ENCODE results near the gene SCN3A.

SCN3A gene

GRCh38 chr2:165203689-165204559 lies at the start of gene SCN3A:
Gene SCN3A (minus strand): TSS chr2:165204050. CDS start chr2:165176394, 27,656 bp downstream.
- no peak for DNase-seq (ENCODE audit: low read depth in 2 of 2)

GRCh38 chr2:165253178-165253577 lies 49.3 kb upstream of the SCN3A start:
- no peak for DNase-seq (ENCODE audit: low read depth in 2 of 2)

GRCh38 chr2:165251366-165251765 lies 47.5 kb upstream of the SCN3A start:
- no peak for DNase-seq (ENCODE audit: low read depth in 2 of 2)

- no peak for DNase-seq (ENCODE audit: low read depth in 2 of 2)
Measured at GRCh38 chr2:165248238-165248637, 44.4 kb upstream of the SCN3A start.

GRCh38 chr2:165245081-165245793 lies 41.4 kb upstream of the SCN3A start:
- DNase-seq (ENCODE audit: low read depth in 2 of 2) = no peak

- DNase-seq (ENCODE audit: low read depth in 2 of 2) = no peak
Measured at GRCh38 chr2:165240916-165241315, 37.1 kb upstream of the SCN3A start.

GRCh38 chr2:165239856-165240515 lies 36.1 kb upstream of the SCN3A start:
- DNase-seq (ENCODE audit: low read depth in 2 of 2) = no peak

- DNase-seq (ENCODE audit: low read depth in 2 of 2) = no peak
Measured at GRCh38 chr2:165239230-165239629, 35.4 kb upstream of the SCN3A start, which contains the start of gene SCN2A. Gene SCN2A (plus strand): TSS chr2:165239414. CDS start chr2:165295824, 56,410 bp downstream.

GRCh38 chr2:165238295-165238694 lies 34.4 kb upstream of the SCN3A start:
- DNase-seq (ENCODE audit: low read depth in 2 of 2) = no peak

GRCh38 chr2:165237056-165237455 lies 33.2 kb upstream of the SCN3A start:
- no peak for DNase-seq (ENCODE audit: low read depth in 2 of 2)

- no peak for DNase-seq (ENCODE audit: low read depth in 2 of 2)
Measured at GRCh38 chr2:165227571-165227970, 23.7 kb upstream of the SCN3A start.

GRCh38 chr2:165224941-165225340 lies 21.1 kb upstream of the SCN3A start:
- DNase-seq (ENCODE audit: low read depth in 2 of 2) = no peak

GRCh38 chr2:165219481-165219880 lies 15.6 kb upstream of the SCN3A start:
- no peak for DNase-seq (ENCODE audit: low read depth in 2 of 2)

GRCh38 chr2:165214093-165214492 lies 10.2 kb upstream of the SCN3A start:
- DNase-seq (ENCODE audit: low read depth in 2 of 2) = no peak

- no peak for DNase-seq (ENCODE audit: low read depth in 2 of 2)
Measured at GRCh38 chr2:165208094-165208493, 4.2 kb upstream of the SCN3A start.

GRCh38 chr2:165205865-165206264 lies 2.0 kb upstream of the SCN3A start:
- no peak for DNase-seq (ENCODE audit: low read depth in 2 of 2)

- DNase-seq (ENCODE audit: low read depth in 2 of 2) = no peak
Measured at GRCh38 chr2:165202239-165202638, 1.6 kb downstream of the SCN3A start.

- no peak for DNase-seq (ENCODE audit: low read depth in 2 of 2)
Measured at GRCh38 chr2:165198181-165198580, 5.7 kb downstream of the SCN3A start.

GRCh38 chr2:165197346-165197745 lies 6.5 kb downstream of the SCN3A start:
- DNase-seq (ENCODE audit: low read depth in 2 of 2) = no peak

GRCh38 chr2:165196411-165196810 lies 7.4 kb downstream of the SCN3A start:
- no peak for DNase-seq (ENCODE audit: low read depth in 2 of 2)

- DNase-seq (ENCODE audit: low read depth in 2 of 2) = no peak
Measured at GRCh38 chr2:165193178-165193777, 10.6 kb downstream of the SCN3A start.

- DNase-seq (ENCODE audit: low read depth in 2 of 2) = no peak
Measured at GRCh38 chr2:165192729-165193128, 11.1 kb downstream of the SCN3A start.

Data from activated CD8-positive, alpha-beta memory T cell treated with anti-CD3 and anti-CD28 coated beads for 4 hours (primary cell).